IMR-90 (cell line): ENCODE measurements around the gene USP35. TPM values are rescaled to one million over a fixed set of nuclear protein-coding genes. Genes with fewer than 3 reads are reported as not detected.

Experiments used
- ATAC-seq: fragments of 200-7000 bp; cut with Tn5 transposase; 2 replicates; pipeline ENCODE4 v1.9.1; 2020; ENCODE audit warnings: low read depth, mild to moderate bottlenecking, moderate library complexity
- BruUV-seq: library from RNA; stranded (reverse); fragments of 400-500 nt; replicated peaks from 2 replicates; lab custom pipeline; 2021; lab: Mats Ljungman, UMichigan
- CTCF ChIA-PET: fragments of 300-600 bp; formaldehyde crosslinking; extraction: SDS; loops from one replicate; lab custom pipeline; 2021; ENCODE audit warnings: antibody characterized with exemption; lab: Yijun Ruan, JAX
- POLR2A ChIA-PET: fragments of 300-600 bp; sonication (Branson Sonifier 250); formaldehyde crosslinking; loops from one replicate; lab custom pipeline; 2022; ENCODE audit warnings: antibody characterized with exemption; ENCODE audit not compliant: unreplicated experiment; lab: Charles Lee
- DNase-seq: peaks from one replicate; pipeline ENCODE4 v3.0.0; 2013
- H2AFZ ChIP-seq: replicated peaks from 2 replicates; pipeline ENCODE3; 2013; ENCODE audit warnings: low read length, mild to moderate bottlenecking; ENCODE audit not compliant: poor library complexity
- H2AK5ac ChIP-seq: 2 replicates; pipeline ENCODE4 v1.6.1; 2013; ENCODE audit warnings: low read depth, low read length, inconsistent platforms
- H2AK9ac ChIP-seq: replicated peaks from 2 replicates; pipeline ENCODE3; 2013; ENCODE audit warnings: mild to moderate bottlenecking, low read depth, low read length, moderate library complexity; ENCODE audit not compliant: poor library complexity
- H2BK120ac ChIP-seq: 2 replicates; pipeline ENCODE4 v1.6.1; 2013; ENCODE audit warnings: low read depth, low read length, inconsistent platforms
- H2BK15ac ChIP-seq: 3 replicates; pipeline ENCODE4 v1.6.1; 2013; ENCODE audit warnings: low read depth, low read length, inconsistent platforms
- H2BK20ac ChIP-seq: 2 replicates; pipeline ENCODE4 v1.6.1; 2013; ENCODE audit warnings: low read depth, mild to moderate bottlenecking, inconsistent platforms, low read length, moderate library complexity
- H2BK5ac ChIP-seq: 2 replicates; pipeline ENCODE4 v1.6.1; 2013; ENCODE audit warnings: mild to moderate bottlenecking, low read depth, low read length, inconsistent platforms; ENCODE audit not compliant: poor library complexity, severe bottlenecking
- H3K14ac ChIP-seq: replicated peaks from 2 replicates; pipeline ENCODE4 v1.6.1; 2013; ENCODE audit warnings: low read depth, low read length, inconsistent platforms
- H3K18ac ChIP-seq: 2 replicates; pipeline ENCODE4 v1.6.1; 2013; ENCODE audit warnings: low read depth, low read length, control low read depth
- H3K23ac ChIP-seq: 2 replicates; pipeline ENCODE4 v1.6.1; 2013; ENCODE audit warnings: low read depth, low read length, inconsistent platforms
- H3K27ac ChIP-seq: 2 replicates; pipeline ENCODE4 v1.5.1; 2013; ENCODE audit warnings: mild to moderate bottlenecking, control low read depth, low read length; ENCODE audit not compliant: insufficient read depth
- H3K27me3 ChIP-seq: 2 replicates; pipeline ENCODE4 v1.6.1; 2013; ENCODE audit warnings: low read length; ENCODE audit not compliant: control insufficient read depth, insufficient read depth
- H3K36me3 ChIP-seq: 2 replicates; pipeline ENCODE4 v1.6.1; 2013; ENCODE audit warnings: low read length, mixed read lengths; ENCODE audit not compliant: control insufficient read depth, insufficient read depth
- H3K4ac ChIP-seq: 2 replicates; pipeline ENCODE4 v1.6.1; 2013; ENCODE audit warnings: low read depth, low read length, inconsistent platforms
- H3K4me1 ChIP-seq: 2 replicates; pipeline ENCODE4 v1.6.1; 2013; ENCODE audit warnings: low read length, mixed read lengths; ENCODE audit not compliant: control insufficient read depth, insufficient read depth
- H3K4me2 ChIP-seq: 2 replicates; pipeline ENCODE4 v1.6.1; 2013; ENCODE audit warnings: low read depth, mild to moderate bottlenecking, control low read depth, low read length, moderate library complexity
- H3K4me3 ChIP-seq: 2 replicates; pipeline ENCODE4 v1.5.1; 2013; ENCODE audit warnings: low read depth, mild to moderate bottlenecking, control low read depth, low read length, moderate library complexity; ENCODE audit not compliant: insufficient read depth
- H3K56ac ChIP-seq: 2 replicates; pipeline ENCODE4 v1.6.1; 2013; ENCODE audit warnings: low read length, inconsistent platforms; ENCODE audit not compliant: insufficient read depth; ENCODE audit errors: extremely low read depth
- H3K79me1 ChIP-seq, 2 experiments: 2 replicates each; pipeline ENCODE4 v1.6.1; 2013; ENCODE audit warnings: low read length in 2 of 2, inconsistent platforms in 1 of 2, low read depth in 1 of 2
- H3K9ac ChIP-seq: 2 replicates; pipeline ENCODE4 v1.6.1; 2013; ENCODE audit warnings: low read depth, low read length, control low read depth
- H3K9me1 ChIP-seq: 2 replicates; pipeline ENCODE4 v1.6.1; 2013; ENCODE audit warnings: low read length, inconsistent platforms; ENCODE audit not compliant: insufficient read depth
- H3K9me3 ChIP-seq: 2 replicates; pipeline ENCODE4 v1.6.1; 2013; ENCODE audit warnings: low read length; ENCODE audit not compliant: control insufficient read depth, insufficient read depth
- H4K20me1 ChIP-seq: 2 replicates; pipeline ENCODE4 v1.6.1; 2013; ENCODE audit warnings: low read length, inconsistent platforms; ENCODE audit not compliant: insufficient read depth
- H4K5ac ChIP-seq: 2 replicates; pipeline ENCODE4 v1.6.1; 2013; ENCODE audit warnings: mild to moderate bottlenecking, low read depth, low read length, control low read depth
- H4K8ac ChIP-seq, 2 experiments: 2 replicates each; pipeline ENCODE4 v1.6.1; 2013; ENCODE audit warnings: low read depth in 2 of 2, low read length in 2 of 2, control low read depth in 1 of 2, inconsistent platforms in 1 of 2
- H4K91ac ChIP-seq: 2 replicates; pipeline ENCODE4 v1.6.1; 2013; ENCODE audit warnings: low read depth, low read length, inconsistent platforms; ENCODE audit not compliant: insufficient read depth
- BHLHE40 ChIP-seq: fragments of 150-350 bp; IDR thresholded peaks from 2 replicates; pipeline ENCODE4 v1.6.1; 2016; ENCODE audit warnings: mild to moderate bottlenecking, low read depth, low read length
- CEBPB ChIP-seq: IDR thresholded peaks from 2 replicates; pipeline ENCODE4 v1.6.1; 2012; ENCODE audit warnings: low read depth, low read length, improper control_type of control experiment
- CHD1 ChIP-seq: IDR thresholded peaks from 2 replicates; pipeline ENCODE4 v1.6.1; 2012; ENCODE audit warnings: low read depth, low read length, improper control_type of control experiment
- CTCF ChIP-seq: conservative IDR thresholded peaks from 2 replicates; pipeline ENCODE4 v1.5.1; 2012; ENCODE audit warnings: mild to moderate bottlenecking, low read depth, low read length, improper control_type of control experiment
- ELK1 ChIP-seq: fragments of 150-350 bp; IDR thresholded peaks from 2 replicates; pipeline ENCODE4 v1.6.1; 2016; ENCODE audit warnings: low read depth, mild to moderate bottlenecking, low read length, moderate library complexity, borderline replicate concordance
- FOS ChIP-seq: fragments of 150-350 bp; IDR thresholded peaks from 2 replicates; pipeline ENCODE4 v1.6.1; 2016; ENCODE audit warnings: low read depth, low read length
- MAFK ChIP-seq: IDR thresholded peaks from 2 replicates; pipeline ENCODE4 v1.6.1; 2012; ENCODE audit warnings: low read depth, low read length, improper control_type of control experiment
- MAZ ChIP-seq: IDR thresholded peaks from 2 replicates; pipeline ENCODE4 v1.6.1; 2012; ENCODE audit warnings: low read depth, mild to moderate bottlenecking, low read length, improper control_type of control experiment, moderate library complexity, borderline replicate concordance
- NFE2L2 ChIP-seq: fragments of 150-350 bp; IDR thresholded peaks from 2 replicates; pipeline ENCODE4 v1.6.1; 2016; ENCODE audit warnings: low read depth, mild to moderate bottlenecking, low read length
- POLR2A ChIP-seq: IDR thresholded peaks from 2 replicates; pipeline ENCODE4 v1.6.1; 2012; ENCODE audit warnings: mild to moderate bottlenecking, low read depth, low read length
- RAD21 ChIP-seq: IDR thresholded peaks from 2 replicates; pipeline ENCODE4 v1.6.1; 2012; ENCODE audit warnings: low read length, improper control_type of control experiment
- RCOR1 ChIP-seq: IDR thresholded peaks from 2 replicates; pipeline ENCODE4 v1.6.1; 2012; ENCODE audit warnings: mild to moderate bottlenecking, low read length, improper control_type of control experiment; ENCODE audit not compliant: insufficient replicate concordance
- RFX5 ChIP-seq: IDR thresholded peaks from 2 replicates; pipeline ENCODE4 v1.8.0; 2012; ENCODE audit warnings: low read depth, mild to moderate bottlenecking, low read length, moderate library complexity
- SMC3 ChIP-seq: fragments of 150-350 bp; IDR thresholded peaks from 2 replicates; pipeline ENCODE4 v1.6.1; 2016; ENCODE audit warnings: low read depth, mild to moderate bottlenecking, antibody characterized with exemption, low read length, moderate library complexity
- USF2 ChIP-seq: fragments of 150-350 bp; IDR thresholded peaks from 2 replicates; pipeline ENCODE4 v1.6.1; 2017; ENCODE audit warnings: mild to moderate bottlenecking, antibody characterized with exemption, low read length, low read depth
- WGBS, 2 experiments: methylation state at CpG; one replicate each; pipeline versions ENCODE4 v1.1.5 to v1.1.7; 2013; ENCODE audit warnings: missing lambda C conversion rate in 2 of 2; ENCODE audit not compliant: insufficient read length in 1 of 2; ENCODE audit errors: extremely low coverage in 2 of 2; 5-methylcytosine and 5-hydroxymethylcytosine counted together
- dilution Hi-C: fragments of 300-500 bp; cut with HindIII; formaldehyde crosslinking; loops from one replicate; pipeline ENCODE4 v1.14.3; 2018; ENCODE audit warnings: low sequenced_read_pairs; ENCODE audit not compliant: unreplicated experiment
- in situ Hi-C: fragments of 300-500 bp; cut with MboI; formaldehyde crosslinking; loops from 3 replicates; pipeline ENCODE4 v1.14.3; 2019; ENCODE audit warnings: low sequenced_read_pairs, inconsistent platforms, mixed read lengths
- intact Hi-C: fragments of 100-400 bp; cut with micrococcal nuclease; formaldehyde crosslinking; loops from 2 replicates; pipeline ENCODE4 v1.10.0; 2022
- polyA plus RNA-seq, 3 experiments: library from polyadenylated mRNA; depleted of rRNA; stranded (reverse); fragments of >200 nt; gene quantifications; 2 replicates each; pipeline ENCODE4 v1.2.3, GENCODE V29; 2012; ENCODE audit warnings: low replicate concordance in 1 of 3
- total RNA-seq: library from RNA; depleted of rRNA; stranded (reverse); fragments of >200 nt; gene quantifications from 2 replicates; pipeline ENCODE4 v1.2.3, GENCODE V29; 2012

USP35 gene
- total and polyA plus RNA-seq, 2 of the 4 experiments (the other 2 are of a cell fraction) = 2.7 to 11.3 TPM

GRCh38 chr11:78214331-78215194 lies 25.8 kb downstream of the USP35 start:
- H2BK5ac ChIP-seq = no peak overlapping the region
- ATAC-seq = no peak
- H3K56ac ChIP-seq = no peak overlapping the region
- POLR2A ChIA-PET = no interaction called here
- peaks cover 3% of the 10 kb centered on the region for H3K4me1 ChIP-seq
- no peaks in the 10 kb centered on the region for H3K27me3 ChIP-seq
- H4K20me1 ChIP-seq = peaks cover 17% of the 10 kb centered on the region
- in situ Hi-C loops = no loop called here
- TF ChIP-seq USF2 = no peak
- no peak for TF ChIP-seq FOS
- TF ChIP-seq RAD21 = no peak
- no peak for TF ChIP-seq BHLHE40
- no peak for TF ChIP-seq CTCF
- TF ChIP-seq RFX5 = no peak
- TF ChIP-seq MAFK = no peak
- TF ChIP-seq NFE2L2 = no peak
- TF ChIP-seq ELK1 = no peak
- TF ChIP-seq RCOR1 = no peak
- no peak for TF ChIP-seq MAZ
- no peak for TF ChIP-seq CEBPB
- no peak for TF ChIP-seq POLR2A
- TF ChIP-seq CHD1 = no peak
- no peak for TF ChIP-seq SMC3
- no peak overlapping the region for H4K91ac ChIP-seq
- 93% methylated on average over 2 of the region's 12 CpGs; no CpG with 5 or more reads in 1 of the 2 experiments for WGBS, 2 experiments
- no peak overlapping the region for H3K4me2 ChIP-seq
- no peak overlapping the region for H3K9ac ChIP-seq
- H2BK120ac ChIP-seq = no peak overlapping the region
- BruUV-seq = no TSS peak
- H3K4ac ChIP-seq = no peak overlapping the region
- no peak overlapping the region for H2BK15ac ChIP-seq
- no peak overlapping the region for H3K4me3 ChIP-seq
- no peak overlapping the region for H4K5ac ChIP-seq
- no peak overlapping the region for H3K14ac ChIP-seq
- no peak overlapping the region for H2AK5ac ChIP-seq
- no peak overlapping the region for H2BK20ac ChIP-seq
- H3K36me3 ChIP-seq = peaks cover 57% of the 10 kb centered on the region
- dilution Hi-C loops = no loop called here
- no peak overlapping the region for H3K18ac ChIP-seq
- CTCF ChIA-PET = no interaction called here
- no peak overlapping the region for H4K8ac ChIP-seq
- H3K9me3 ChIP-seq = no peaks in the 10 kb centered on the region
- no peak overlapping the region for H2AK9ac ChIP-seq
- peaks cover 5 to 36% of the 10 kb centered on the region in 2 experiments; a peak in 2 of 4 replicates for H3K79me1 ChIP-seq
- H2AFZ ChIP-seq = no peak overlapping the region
- intact Hi-C loops = no loop called here
- DNase-seq = no peak
- no peak overlapping the region for H3K23ac ChIP-seq
- H3K27ac ChIP-seq = no peak overlapping the region
- peaks cover 20% of the 10 kb centered on the region for H3K9me1 ChIP-seq
